ENCODE measurements around the gene ARMC3. TPM values are rescaled to one million over a fixed set of nuclear protein-coding genes. Genes with fewer than 3 reads are reported as not detected.

ARMC3 gene
- total RNA-seq, 1 experiment from 2014 or later = 0.09 TPM

GRCh38 chr10:22899307-22899706 lies 28.5 kb upstream of the ARMC3 start:
- Mint-ChIP-seq H3K4me3 (no peak overlapping the region), H3K27ac (no peak overlapping the region; a peak in 1 of 7 replicates)
- no CpG with 5 or more reads among the region's 2 CpGs for WGBS (ENCODE audit: extremely low coverage, insufficient read length, low lambda C conversion rate)

More at GRCh38 chr10:22899307-22899706, 28.5 kb upstream of the ARMC3 start:
- DNase-seq = no peak
- Histone ChIP-seq H4K8ac (replicated peaks; ENCODE audit: insufficient read length, low read depth, low read length) (no peak overlapping the region), H3K23me2 (ENCODE audit: insufficient read length, low read depth, low read length, poor library complexity, severe bottlenecking) (no peaks in the 10 kb centered on the region), H4K91ac (ENCODE audit: insufficient read length, low read depth, low read length) (no peak overlapping the region), H2BK120ac (ENCODE audit: low read depth, low read length, poor library complexity, severe bottlenecking) (no peak overlapping the region), H3K27ac (ENCODE audit: insufficient read length, low read depth, low read length) (no peak overlapping the region), H3K4me2 (ENCODE audit: insufficient read depth, insufficient read length, low read length) (no peak overlapping the region), H2BK12ac (ENCODE audit: insufficient read length, low read depth, low read length) (no peak overlapping the region), H4K5ac (ENCODE audit: insufficient read length, low read depth, low read length) (no peak overlapping the region), H3K23ac (ENCODE audit: insufficient read length, low read depth, low read length) (no peak overlapping the region), H3K9ac (ENCODE audit: extremely low read depth, insufficient read length, low read length) (no peak overlapping the region), H2BK20ac (ENCODE audit: low read depth, low read length, poor library complexity, severe bottlenecking) (no peak overlapping the region), H3K56ac (ENCODE audit: insufficient read length, low read depth, low read length) (no peak overlapping the region), H2AFZ (ENCODE audit: low read length) (no peak overlapping the region), H3K4ac (ENCODE audit: low read depth, low read length) (no peak overlapping the region), H4K20me1 (ENCODE audit: control insufficient read depth, insufficient read depth, insufficient read length) (no peaks in the 10 kb centered on the region), H3T11ph (ENCODE audit: low read length) (no peak overlapping the region), H3K27me3 (ENCODE audit: insufficient read depth, low read length) (no peaks in the 10 kb centered on the region), H3K14ac (ENCODE audit: insufficient read depth, low read length) (no peak overlapping the region), H3K18ac (ENCODE audit: insufficient read length, low read depth, low read length) (no peak overlapping the region), H3K4me1 (ENCODE audit: insufficient read depth, low read length) (no peaks in the 10 kb centered on the region), H3K9me3 (ENCODE audit: control insufficient read depth, low read depth, low read length) (no peaks in the 10 kb centered on the region), H3K79me1 (ENCODE audit: insufficient read depth, low read depth, low read length, poor library complexity, severe bottlenecking) (no peaks in the 10 kb centered on the region), H3K79me2 (ENCODE audit: insufficient read depth, low read length) (no peaks in the 10 kb centered on the region), H2BK5ac (ENCODE audit: insufficient read length, low read length) (no peak overlapping the region), H2BK15ac (ENCODE audit: low read depth, low read length) (no peak overlapping the region), H2AK5ac (ENCODE audit: insufficient read length, low read length) (no peak overlapping the region)
- peaks cover 0 to 14% (median 4%) of the 10 kb centered on the region in 3 experiments; a peak in 3 of 7 replicates for H3K36me3 Mint-ChIP-seq (ENCODE audit: insufficient read depth in 1 of 3, low read depth in 3 of 3)
- peaks cover under 1% of the 10 kb centered on the region for H3K27me3 Mint-ChIP-seq (ENCODE audit: low read depth)
- TF ChIP-seq, protein P1, sequence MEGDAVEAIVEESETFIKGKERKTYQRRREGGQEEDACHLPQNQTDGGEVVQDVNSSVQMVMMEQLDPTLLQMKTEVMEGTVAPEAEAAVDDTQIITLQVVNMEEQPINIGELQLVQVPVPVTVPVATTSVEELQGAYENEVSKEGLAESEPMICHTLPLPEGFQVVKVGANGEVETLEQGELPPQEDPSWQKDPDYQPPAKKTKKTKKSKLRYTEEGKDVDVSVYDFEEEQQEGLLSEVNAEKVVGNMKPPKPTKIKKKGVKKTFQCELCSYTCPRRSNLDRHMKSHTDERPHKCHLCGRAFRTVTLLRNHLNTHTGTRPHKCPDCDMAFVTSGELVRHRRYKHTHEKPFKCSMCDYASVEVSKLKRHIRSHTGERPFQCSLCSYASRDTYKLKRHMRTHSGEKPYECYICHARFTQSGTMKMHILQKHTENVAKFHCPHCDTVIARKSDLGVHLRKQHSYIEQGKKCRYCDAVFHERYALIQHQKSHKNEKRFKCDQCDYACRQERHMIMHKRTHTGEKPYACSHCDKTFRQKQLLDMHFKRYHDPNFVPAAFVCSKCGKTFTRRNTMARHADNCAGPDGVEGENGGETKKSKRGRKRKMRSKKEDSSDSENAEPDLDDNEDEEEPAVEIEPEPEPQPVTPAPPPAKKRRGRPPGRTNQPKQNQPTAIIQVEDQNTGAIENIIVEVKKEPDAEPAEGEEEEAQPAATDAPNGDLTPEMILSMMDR (conservative IDR thresholded peaks at IDR 0.05) = no peak
- H3K9me3 Mint-ChIP-seq = peaks cover 13 to 14% of the 10 kb centered on the region in 2 experiments; a peak in 4 of 5 replicates
- H3K4me1 Mint-ChIP-seq = peaks cover 13 to 16% of the 10 kb centered on the region in 2 experiments

Measured in H9 (cell line).